Psoas muscle (tissue), 8 donors: Measurements from ENCODE around the gene ABT1. TPM values are rescaled to one million over a fixed set of nuclear protein-coding genes. Genes with fewer than 3 reads are reported as not detected.

Experiments used
- ATAC-seq, 4 donors: fragments of 200-7000 bp; cut with Tn5 transposase; one replicate each; pipeline ENCODE4 v1.9.1; 2020; ENCODE audit warnings: moderate library complexity in 3 of 4, mild to moderate bottlenecking in 2 of 4
- DNase-seq, 2 donors: peaks; one replicate each; pipeline ENCODE4 v3.0.0-alpha.2; 2020
- H3K27ac ChIP-seq: fragments of 200-600 bp; one replicate; pipeline ENCODE4 v1.8.0; 2022
- H3K27me3 ChIP-seq, 3 donors: fragments of 200-600 bp in 1 of 3; one replicate each; pipeline versions ENCODE4 v1.6.1 to v1.8.0; 2013 to 2022; ENCODE audit warnings: low read length in 2 of 3, mild to moderate bottlenecking in 2 of 3, moderate library complexity in 1 of 3; ENCODE audit not compliant: insufficient read depth in 3 of 3
- H3K36me3 ChIP-seq, 2 donors: fragments of 200-600 bp in 1 of 2; one replicate each; pipeline versions ENCODE4 v1.6.1 to v1.8.0; 2013 to 2022; ENCODE audit warnings: low read depth in 1 of 2, mild to moderate bottlenecking in 1 of 2, moderate library complexity in 1 of 2; ENCODE audit not compliant: insufficient read depth in 1 of 2
- H3K4me1 ChIP-seq: fragments of 200-600 bp; one replicate; pipeline ENCODE4 v1.8.0; 2022
- H3K4me3 ChIP-seq: fragments of 200-600 bp; one replicate; pipeline ENCODE4 v1.8.0; 2022; ENCODE audit warnings: mild to moderate bottlenecking
- H3K9me3 ChIP-seq: fragments of 200-600 bp; one replicate; pipeline ENCODE4 v1.8.0; 2022
- WGBS, 3 donors: extraction: QIAGEN DNeasy Blood & Tissue Kit; methylation state at CpG; one replicate each; pipeline versions ENCODE4 v1.1.6 to v1.1.7; 2013; 5-methylcytosine and 5-hydroxymethylcytosine counted together
- intact Hi-C, 2 donors: fragments of 100-400 bp; cut with DNase I; formaldehyde crosslinking; loops; one replicate each; pipeline versions ENCODE4 v1.11.0 to v1.14.2; 2022
- polyA plus RNA-seq, 3 donors: library from polyadenylated mRNA; stranded (reverse); fragments of 200-250 nt; gene quantifications; one replicate each; pipeline ENCODE4 v1.2.3, GENCODE V29; 2013
- total RNA-seq, 4 donors: library from RNA; stranded (reverse); fragmentation: NEBNext Ultra II Directional in 2 of 4; extraction: Animal tissue kit (Norgen Biotek cat#: 25700) in 2 of 4; gene quantifications; one replicate each; pipeline versions ENCODE4 v1.2.1 to v1.2.4, GENCODE V29; 2021 to 2023
- TF ChIP-seq, protein P1 (sequence below): fragments of 200-600 bp; IDR thresholded peaks from one replicate; pipeline ENCODE4 v1.8.0; 2022; ENCODE audit warnings: antibody characterized with exemption
- donor health status: healthy with polysubstance abuse.
- donor health status: DM: no; HTN: no; CAD: no; lungs with moderate emphysema.
- donor health status: Bipolar disorder and iron deficiency.
- donor health status: healthy.
- donor health status: DM: yes; HTN: yes; CAD: no.
- donor health status: DM: no; HTN: no; CAD: no.
- donor health status: DM: no; HTN: no; CAD: no.
- donor health status: DM: yes; HTN: yes; CAD: no.

Gene ABT1
- total and polyA plus RNA-seq, 7 donors, result 6.2 to 18.4 (median 10.3) TPM

DNA sequence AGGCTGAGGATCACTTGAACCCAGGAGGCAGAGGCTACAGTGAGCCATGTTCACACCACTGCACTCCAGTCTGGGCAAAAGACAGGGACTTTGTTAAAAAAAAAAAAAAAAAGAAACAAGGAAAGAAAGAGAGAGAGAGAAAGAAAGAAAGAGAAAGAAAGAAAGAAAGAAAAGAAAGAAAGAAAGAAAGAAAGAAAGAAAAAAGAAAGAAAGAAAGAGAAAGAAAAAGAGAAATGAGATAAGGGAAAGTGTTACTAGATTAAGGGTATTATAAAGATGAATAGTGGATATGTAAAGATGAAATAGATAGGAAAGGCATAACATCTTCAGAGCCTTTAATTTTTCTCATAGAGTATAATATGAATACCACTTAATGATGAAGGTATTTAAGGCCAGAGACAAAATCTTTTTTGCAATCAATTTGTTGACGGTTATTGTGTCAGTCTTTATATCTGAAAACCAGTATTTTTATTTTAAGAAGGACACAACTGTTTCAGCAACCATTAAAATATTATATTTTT, 26.6 kb downstream of the ABT1 start:
- DNase-seq (no peak), ATAC-seq (no peak)
- H3K27ac ChIP-seq, result no peak overlapping the region
- H3K4me1 ChIP-seq, result no peaks in the 10 kb centered on the region
- no peak overlapping the region for H3K4me3 ChIP-seq
- no peaks in the 10 kb centered on the region for H3K27me3 ChIP-seq
- no peaks in the 10 kb centered on the region for H3K36me3 ChIP-seq
- TF ChIP-seq, protein P1, sequence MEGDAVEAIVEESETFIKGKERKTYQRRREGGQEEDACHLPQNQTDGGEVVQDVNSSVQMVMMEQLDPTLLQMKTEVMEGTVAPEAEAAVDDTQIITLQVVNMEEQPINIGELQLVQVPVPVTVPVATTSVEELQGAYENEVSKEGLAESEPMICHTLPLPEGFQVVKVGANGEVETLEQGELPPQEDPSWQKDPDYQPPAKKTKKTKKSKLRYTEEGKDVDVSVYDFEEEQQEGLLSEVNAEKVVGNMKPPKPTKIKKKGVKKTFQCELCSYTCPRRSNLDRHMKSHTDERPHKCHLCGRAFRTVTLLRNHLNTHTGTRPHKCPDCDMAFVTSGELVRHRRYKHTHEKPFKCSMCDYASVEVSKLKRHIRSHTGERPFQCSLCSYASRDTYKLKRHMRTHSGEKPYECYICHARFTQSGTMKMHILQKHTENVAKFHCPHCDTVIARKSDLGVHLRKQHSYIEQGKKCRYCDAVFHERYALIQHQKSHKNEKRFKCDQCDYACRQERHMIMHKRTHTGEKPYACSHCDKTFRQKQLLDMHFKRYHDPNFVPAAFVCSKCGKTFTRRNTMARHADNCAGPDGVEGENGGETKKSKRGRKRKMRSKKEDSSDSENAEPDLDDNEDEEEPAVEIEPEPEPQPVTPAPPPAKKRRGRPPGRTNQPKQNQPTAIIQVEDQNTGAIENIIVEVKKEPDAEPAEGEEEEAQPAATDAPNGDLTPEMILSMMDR, result no peak
- WGBS, 3 donors, result 0 to 93% (median 41%) methylated on average over 1 of the region's 1 CpG
- intact Hi-C loops, result no loop called here
- no peaks in the 10 kb centered on the region for H3K9me3 ChIP-seq

DNA sequence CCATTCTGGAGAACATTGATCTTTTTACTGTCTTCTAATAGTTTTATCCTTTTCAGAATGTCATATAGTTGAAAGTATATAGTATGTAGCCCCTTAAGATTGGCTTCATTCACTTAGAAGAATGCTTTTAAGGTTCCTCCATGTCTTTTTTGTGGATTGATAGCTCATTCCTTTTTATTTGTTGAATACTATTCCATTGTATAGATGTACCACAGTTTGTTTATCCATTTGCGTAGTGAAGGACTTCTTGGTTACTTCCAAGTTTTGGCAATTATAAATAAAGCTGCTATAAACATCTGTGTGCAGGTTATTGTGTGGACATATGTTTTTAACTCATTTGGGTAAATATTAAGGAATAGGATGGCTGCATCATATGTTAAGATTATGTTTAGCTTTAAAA, 27.8 kb downstream of the ABT1 start:
- TF ChIP-seq, protein P1, result no peak
- Histone ChIP-seq H3K36me3 (no peaks in the 10 kb centered on the region), H3K4me1 (no peaks in the 10 kb centered on the region), H3K27me3 (no peaks in the 10 kb centered on the region), H3K27ac (no peak overlapping the region), H3K4me3 (no peak overlapping the region), H3K9me3 (peaks cover 4% of the 10 kb centered on the region)
- DNase-seq (no peak), ATAC-seq (no peak)
- 86 to 97% (median 91%) methylated on average over 1 of the region's 1 CpG for WGBS, 3 donors
- intact Hi-C loops, result no loop called here

DNA sequence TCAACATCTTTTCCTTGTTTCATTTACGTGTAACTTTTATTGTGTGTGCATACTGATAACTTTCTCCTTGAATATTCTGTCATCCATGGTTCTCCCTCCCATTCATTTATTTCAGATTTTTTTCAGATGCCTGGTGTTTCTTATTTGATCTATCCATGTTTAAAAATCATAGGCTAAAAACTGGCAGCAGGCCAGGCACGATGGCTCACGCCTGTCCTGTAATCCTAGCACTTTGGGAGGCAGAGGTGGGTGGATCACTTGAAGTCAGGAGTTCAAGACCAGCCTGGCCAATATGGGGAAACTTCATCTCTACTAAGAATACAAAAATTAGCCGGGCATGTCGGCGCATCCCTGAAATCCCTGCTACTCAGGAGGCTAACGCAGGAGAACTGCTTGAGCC, 31.1 kb downstream of the ABT1 start:
- no peaks in the 10 kb centered on the region for H3K36me3 ChIP-seq
- 73 to 75% (median 74%) methylated on average over 7 of the region's 7 CpGs for WGBS, 3 donors
- ATAC-seq (no peak), DNase-seq (no peak)
- TF ChIP-seq, protein P1, result no peak
- no peak overlapping the region for H3K27ac ChIP-seq
- H3K4me1 ChIP-seq, result no peaks in the 10 kb centered on the region
- H3K9me3 ChIP-seq, result peaks cover 7% of the 10 kb centered on the region
- H3K4me3 ChIP-seq, result no peak overlapping the region
- intact Hi-C loops, result no loop called here
- H3K27me3 ChIP-seq, result no peaks in the 10 kb centered on the region

DNA sequence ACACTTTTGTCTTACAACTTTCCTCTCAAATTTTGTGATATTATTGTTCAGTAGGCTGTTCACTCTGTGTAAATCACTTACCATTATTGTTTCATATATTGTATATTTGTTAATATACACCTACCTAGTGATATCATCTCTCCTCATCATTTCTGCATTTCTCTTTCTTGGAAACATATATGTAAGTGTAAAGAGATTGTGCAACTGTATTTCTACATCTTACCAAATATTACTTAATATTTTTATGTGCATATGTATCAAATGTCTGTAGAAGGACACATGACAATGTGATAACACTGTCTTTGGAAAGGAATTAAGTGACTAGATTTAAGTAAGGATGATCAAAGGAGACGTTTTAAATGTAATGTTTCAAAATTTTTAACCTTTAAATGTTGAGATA, 32.6 kb downstream of the ABT1 start:
- no peaks in the 10 kb centered on the region for H3K4me1 ChIP-seq
- no peak for DNase-seq
- ATAC-seq, result no peak
- peaks cover 7% of the 10 kb centered on the region for H3K9me3 ChIP-seq
- peaks cover 0 to 4% of the 10 kb centered on the region in 2 donors for H3K36me3 ChIP-seq
- WGBS, 3 donors, result 32 to 61% (median 38%) methylated on average over 1 of the region's 1 CpG
- no peaks in the 10 kb centered on the region for H3K27me3 ChIP-seq
- no peak overlapping the region for H3K4me3 ChIP-seq
- TF ChIP-seq, protein P1, result no peak
- intact Hi-C loops, result no loop called here
- no peak overlapping the region for H3K27ac ChIP-seq

DNA sequence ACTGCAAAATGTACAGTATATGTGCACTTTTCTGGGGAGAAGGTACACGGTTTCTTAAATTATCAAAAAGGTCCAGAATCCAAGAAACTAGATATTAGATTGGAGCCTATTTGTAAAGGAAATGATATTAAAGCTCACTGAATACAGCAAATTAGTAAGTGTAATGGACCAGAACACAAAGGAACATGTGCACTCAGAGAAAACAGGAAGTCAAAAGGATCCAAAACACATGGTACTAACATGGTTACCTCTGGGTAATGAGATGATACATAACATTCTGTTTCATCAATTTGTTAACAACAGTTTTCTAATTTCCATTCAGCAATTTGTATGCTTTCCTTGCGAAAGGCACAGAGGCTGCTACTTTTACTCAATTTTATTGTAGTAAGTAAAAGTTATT, 44.1 kb downstream of the ABT1 start:
- intact Hi-C loops, result no loop called here
- Histone ChIP-seq H3K4me3 (no peak overlapping the region), H3K9me3 (peaks cover 20% of the 10 kb centered on the region), H3K4me1 (no peaks in the 10 kb centered on the region), H3K36me3 (peaks cover 15 to 54% of the 10 kb centered on the region in 2 donors), H3K27ac (no peak overlapping the region), H3K27me3 (no peaks in the 10 kb centered on the region)
- DNase-seq, result no peak
- no peak for ATAC-seq
- whole genome bisulfite sequencing, 3 donors, result 94 to 98% (median 96%) methylated on average over 2 of the region's 2 CpGs
- TF ChIP-seq, protein P1, result no peak
